Measurements from ENCODE around the gene MYRIP.

GRCh38 chr3:40097131-40098117 lies 288.0 kb downstream of the MYRIP start:
- TF ChIP-seq POLR2A (IDR thresholded peaks at IDR 0.05) (no peak), CTCF (IDR thresholded peaks at IDR 0.05) (no peak), POLR2AphosphoS5 (IDR thresholded peaks at IDR 0.05) (no peak)
